DND-41 (cell line): Measurements from ENCODE around the gene REG3A.

Experiments used
- EZH2 ChIP-seq: IDR thresholded peaks from 3 replicates; pipeline ENCODE4 v1.6.1; 2012; ENCODE audit warnings: borderline replicate concordance, low read depth, mild to moderate bottlenecking, moderate library complexity, low read length, inconsistent platforms; ENCODE audit not compliant: severe bottlenecking
- TF ChIP-seq, protein P1 (sequence below): IDR thresholded peaks from 2 replicates; pipeline ENCODE4 v1.5.1; 2012; ENCODE audit warnings: borderline replicate concordance, low read length, moderate library complexity, mild to moderate bottlenecking; ENCODE audit not compliant: poor library complexity, severe bottlenecking; ENCODE audit errors: extremely low read depth

DNA sequence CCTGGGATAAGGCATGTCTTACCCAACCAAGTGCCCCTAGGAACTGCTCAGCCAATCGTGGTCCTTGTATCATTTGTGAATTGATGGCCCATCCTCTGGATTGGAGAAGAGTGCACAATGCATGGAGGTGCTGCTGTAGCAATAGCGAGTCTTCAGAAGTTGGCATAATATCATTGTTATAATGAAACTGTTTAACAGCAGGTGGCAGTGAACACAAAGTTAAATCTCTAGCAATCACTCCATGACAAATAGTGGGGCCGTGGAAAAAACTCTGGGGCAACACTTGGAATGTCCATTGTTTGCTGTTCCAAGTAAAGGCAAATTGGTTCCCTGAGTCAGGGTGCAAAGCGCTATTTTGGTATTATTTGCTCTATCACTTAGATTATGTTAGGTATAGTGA is 27.9 kb downstream of the REG3A start:
- TF ChIP-seq, protein P1, sequence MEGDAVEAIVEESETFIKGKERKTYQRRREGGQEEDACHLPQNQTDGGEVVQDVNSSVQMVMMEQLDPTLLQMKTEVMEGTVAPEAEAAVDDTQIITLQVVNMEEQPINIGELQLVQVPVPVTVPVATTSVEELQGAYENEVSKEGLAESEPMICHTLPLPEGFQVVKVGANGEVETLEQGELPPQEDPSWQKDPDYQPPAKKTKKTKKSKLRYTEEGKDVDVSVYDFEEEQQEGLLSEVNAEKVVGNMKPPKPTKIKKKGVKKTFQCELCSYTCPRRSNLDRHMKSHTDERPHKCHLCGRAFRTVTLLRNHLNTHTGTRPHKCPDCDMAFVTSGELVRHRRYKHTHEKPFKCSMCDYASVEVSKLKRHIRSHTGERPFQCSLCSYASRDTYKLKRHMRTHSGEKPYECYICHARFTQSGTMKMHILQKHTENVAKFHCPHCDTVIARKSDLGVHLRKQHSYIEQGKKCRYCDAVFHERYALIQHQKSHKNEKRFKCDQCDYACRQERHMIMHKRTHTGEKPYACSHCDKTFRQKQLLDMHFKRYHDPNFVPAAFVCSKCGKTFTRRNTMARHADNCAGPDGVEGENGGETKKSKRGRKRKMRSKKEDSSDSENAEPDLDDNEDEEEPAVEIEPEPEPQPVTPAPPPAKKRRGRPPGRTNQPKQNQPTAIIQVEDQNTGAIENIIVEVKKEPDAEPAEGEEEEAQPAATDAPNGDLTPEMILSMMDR = no peak
- no peak for TF ChIP-seq EZH2
